HG03342 (cell line): ENCODE results near the gene MGAT5B.

ENCODE experiments used
- ATAC-seq: cut with Tn5 transposase; IDR thresholded peaks from one replicate; pipeline ENCODE4 v1.9.1; 2021; ENCODE audit warnings: mild to moderate bottlenecking, moderate library complexity; ENCODE audit not compliant: unreplicated experiment

MGAT5B gene

GRCh38 chr17:76901542-76902197 is 33.5 kb downstream of the MGAT5B start:
- no peak for ATAC-seq

DNA sequence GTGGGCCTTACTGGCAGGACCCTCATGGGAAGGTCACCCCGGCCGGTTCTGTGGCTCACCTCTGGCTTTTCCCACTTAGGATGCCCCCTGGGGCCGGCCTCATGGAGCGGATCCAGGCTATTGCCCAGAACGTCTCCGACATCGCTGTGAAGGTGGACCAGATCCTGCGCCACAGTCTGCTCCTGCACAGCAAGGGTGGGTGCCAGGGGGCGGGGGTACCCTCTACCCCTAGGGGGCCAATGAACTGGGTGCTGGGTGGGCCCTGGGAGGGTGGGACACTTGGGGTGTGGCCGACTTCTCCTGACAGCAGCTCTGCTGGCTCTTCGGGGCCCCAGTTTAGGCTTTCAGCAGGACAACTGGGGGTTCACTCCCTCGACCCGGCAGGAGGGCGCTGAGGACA is 34.3 kb downstream of the MGAT5B start:
- ATAC-seq = no peak

- ATAC-seq = no peak
These were observed 35.4 kb downstream of the MGAT5B start for GRCh38 chr17:76903631-76904030.

GRCh38 chr17:76904116-76904515 is 35.9 kb downstream of the MGAT5B start:
- ATAC-seq = no peak

DNA sequence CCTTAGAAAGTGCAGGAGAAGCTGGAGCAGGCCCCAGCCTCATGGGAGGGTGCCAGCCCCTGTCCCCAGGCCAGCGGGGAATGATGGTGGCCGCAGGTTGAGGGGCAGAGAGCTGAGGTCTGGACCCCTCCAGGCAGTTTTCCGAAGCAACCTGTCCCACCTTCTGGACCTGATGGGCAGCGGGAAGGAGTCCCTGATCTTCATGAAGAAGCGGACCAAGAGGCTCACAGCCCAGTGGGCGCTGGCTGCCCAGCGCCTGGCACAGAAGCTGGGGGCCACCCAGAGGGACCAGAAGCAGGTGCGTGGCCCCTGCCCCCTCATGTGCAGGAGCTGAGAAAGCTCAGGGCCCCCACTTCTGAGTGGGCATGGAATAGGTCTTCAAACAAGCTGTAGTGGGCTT is 36.8 kb downstream of the MGAT5B start:
- no peak for ATAC-seq

DNA sequence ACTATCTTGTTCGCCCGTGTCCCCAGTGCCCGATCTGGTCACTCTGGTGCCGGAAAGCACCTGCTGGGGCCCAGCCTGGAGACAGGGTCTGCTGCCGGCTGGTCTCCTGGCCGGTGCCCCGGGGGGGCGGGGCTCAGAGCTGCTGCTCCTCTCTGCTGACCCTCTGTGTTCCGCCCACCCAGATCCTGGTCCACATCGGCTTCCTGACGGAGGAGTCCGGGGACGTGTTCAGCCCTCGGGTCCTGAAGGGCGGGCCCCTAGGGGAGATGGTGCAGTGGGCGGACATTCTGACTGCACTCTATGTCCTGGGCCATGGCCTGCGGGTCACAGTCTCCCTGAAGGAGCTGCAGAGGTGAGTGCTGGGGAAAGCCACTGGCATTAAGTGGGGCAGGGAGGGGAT is 37.6 kb downstream of the MGAT5B start:
- no peak for ATAC-seq

GRCh38 chr17:76906463-76906862 is 38.3 kb downstream of the MGAT5B start:
- ATAC-seq = no peak

DNA sequence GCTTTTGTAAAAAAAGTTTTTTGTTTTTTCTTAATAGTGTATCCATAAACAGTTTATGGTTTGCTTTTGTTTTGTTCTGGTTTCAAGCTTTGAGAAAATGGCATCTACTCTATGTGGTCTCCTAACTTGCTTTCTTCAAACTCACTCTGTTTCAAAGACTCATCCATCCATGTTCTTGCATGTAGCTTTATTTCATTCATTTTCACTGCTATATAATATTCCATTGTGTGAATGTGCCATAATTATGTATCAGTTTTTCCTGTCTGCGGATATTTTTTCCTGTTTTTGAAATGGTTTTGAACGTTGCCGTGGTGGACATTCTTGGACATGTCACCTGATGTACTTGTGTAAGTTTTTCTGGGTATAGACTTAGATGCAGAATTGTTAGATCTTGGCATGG is 39.1 kb downstream of the MGAT5B start:
- no peak for ATAC-seq

- ATAC-seq = no peak
These were observed 42.0 kb downstream of the MGAT5B start for GRCh38 chr17:76909971-76910760.

DNA sequence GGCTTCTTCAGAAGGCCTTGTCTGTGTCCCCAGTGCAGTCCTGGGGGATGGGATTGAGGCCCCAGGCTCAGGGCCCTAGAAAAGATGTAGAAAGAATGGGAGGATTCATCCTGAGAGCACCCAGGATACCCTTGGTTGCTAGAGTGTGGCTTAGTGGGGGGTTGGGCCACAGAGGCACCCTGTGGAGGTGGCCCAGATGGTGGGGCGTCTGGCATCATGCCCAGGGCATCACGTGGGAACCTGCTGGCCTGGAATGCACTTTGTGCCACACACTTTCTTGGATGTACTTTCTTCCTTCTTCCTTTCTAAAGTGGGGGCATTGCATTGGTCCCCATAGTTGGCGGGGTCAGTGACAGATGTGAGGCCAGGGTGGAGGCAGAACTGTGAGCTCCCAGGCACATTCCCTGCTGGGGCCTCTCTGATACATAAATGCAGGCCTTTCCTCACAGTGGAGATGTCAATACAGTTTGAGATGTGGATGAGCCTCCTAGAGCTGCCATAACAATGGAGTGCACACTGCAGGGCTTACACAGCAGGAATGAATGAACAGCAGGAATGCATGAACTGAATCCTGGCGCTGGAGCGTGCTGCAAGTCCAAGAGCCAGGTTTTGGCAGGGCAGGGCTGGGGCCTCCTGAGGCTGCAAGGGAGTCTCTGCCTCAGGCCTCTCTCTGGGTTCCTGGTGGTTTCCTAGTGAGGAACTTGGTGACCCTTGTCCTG is 43.3 kb downstream of the MGAT5B start:
- no peak for ATAC-seq

GRCh38 chr17:76912421-76913164 is 44.4 kb downstream of the MGAT5B start:
- ATAC-seq = no peak

DNA sequence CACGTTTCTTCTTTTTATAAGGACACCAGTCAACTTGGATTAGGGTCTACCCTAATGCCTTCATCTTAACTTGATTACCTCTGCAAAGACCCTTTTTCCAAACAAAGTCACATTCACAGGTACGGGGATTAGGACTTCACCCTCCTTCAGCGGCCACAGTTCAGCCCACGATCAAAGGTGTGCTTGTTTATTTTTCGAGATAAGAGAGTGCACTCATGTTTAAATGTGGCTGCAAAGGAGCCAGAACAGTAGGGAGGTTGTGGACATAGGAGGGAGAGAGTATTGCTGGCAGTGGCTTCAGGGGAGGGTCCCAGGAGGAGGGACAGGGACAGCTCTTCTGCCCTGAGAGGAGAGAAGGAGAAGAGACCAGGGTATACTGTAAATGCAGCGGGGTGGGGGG is 46.7 kb downstream of the MGAT5B start:
- no peak for ATAC-seq

- ATAC-seq = no peak
These were observed 47.8 kb downstream of the MGAT5B start for GRCh38 chr17:76915840-76916510.

DNA sequence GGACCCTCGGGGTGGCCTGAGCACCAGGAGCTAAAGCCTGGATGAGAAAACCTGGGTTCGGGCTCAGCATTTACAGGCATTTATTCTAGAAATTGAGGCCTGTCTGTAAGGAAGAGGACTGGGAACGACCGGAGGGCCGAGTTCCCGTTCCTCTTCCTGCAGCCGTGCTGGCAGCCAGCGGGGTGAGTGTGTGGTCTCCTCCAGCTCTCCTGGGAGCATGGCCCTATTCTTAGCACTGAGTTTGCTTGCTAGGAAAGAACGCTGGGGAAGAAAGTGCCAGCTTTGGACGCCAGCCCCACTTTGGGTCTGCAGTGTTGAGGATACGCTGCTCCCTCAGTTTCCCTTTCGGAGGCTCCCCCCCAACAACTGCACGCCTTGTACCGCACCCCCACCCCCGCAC is 49.6 kb downstream of the MGAT5B start:
- ATAC-seq = no peak

DNA sequence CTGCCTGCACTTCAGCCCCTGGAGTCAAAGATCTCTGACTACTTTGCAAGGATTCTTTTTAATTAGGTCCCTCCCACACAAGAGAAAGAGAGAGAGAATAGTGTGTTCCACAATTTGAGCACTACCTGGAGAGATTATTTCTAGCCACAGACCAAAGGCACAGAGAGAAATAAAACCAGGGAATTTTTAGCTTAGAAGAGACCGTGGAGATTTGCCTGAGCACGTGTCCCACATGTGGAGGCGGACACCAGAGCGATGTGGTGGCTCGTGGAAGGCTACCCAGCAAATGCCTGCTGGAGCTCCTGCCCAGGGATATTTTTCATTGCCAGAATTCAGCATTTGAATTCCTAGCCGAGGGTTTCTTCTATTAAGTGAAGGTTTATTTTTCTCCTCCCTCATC is 50.6 kb downstream of the MGAT5B start:
- no peak for ATAC-seq

DNA sequence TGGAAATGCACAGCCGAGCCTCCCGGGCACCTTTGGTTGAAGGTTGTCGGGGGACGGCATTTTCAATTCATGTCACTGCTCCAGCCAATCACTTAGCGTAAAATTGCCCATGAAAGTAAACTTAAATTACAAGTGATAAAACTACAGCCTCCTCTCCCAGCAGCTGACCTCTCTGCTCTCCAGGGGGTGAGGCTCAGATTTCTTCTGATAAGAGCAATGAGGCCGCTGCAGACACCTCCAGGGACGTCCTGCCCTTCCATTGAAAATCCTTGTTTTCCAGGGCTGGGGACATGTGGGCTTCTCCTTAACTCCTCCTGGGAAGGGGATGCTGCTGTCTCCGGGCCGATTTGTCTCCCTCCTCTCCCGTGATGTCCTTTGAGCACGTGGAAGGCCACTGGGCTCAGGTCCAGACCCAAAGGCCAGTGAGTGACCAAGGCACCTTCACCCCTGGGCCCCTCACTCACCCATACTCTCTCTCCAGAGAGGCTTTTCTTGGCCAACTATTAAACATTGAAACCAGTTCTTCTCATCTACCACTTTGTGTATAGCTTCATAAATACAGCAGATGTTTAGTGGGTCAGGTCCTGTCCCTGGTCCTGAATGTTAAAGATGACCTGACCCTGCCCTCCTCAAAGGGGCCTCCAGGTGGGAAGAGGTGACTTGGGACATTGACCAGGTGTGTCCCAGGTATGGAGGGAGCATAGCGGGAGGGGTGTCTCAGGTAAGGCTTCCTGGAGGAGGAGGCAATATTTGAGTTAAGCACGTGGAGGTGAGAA is 52.3 kb downstream of the MGAT5B start:
- no peak for ATAC-seq

DNA sequence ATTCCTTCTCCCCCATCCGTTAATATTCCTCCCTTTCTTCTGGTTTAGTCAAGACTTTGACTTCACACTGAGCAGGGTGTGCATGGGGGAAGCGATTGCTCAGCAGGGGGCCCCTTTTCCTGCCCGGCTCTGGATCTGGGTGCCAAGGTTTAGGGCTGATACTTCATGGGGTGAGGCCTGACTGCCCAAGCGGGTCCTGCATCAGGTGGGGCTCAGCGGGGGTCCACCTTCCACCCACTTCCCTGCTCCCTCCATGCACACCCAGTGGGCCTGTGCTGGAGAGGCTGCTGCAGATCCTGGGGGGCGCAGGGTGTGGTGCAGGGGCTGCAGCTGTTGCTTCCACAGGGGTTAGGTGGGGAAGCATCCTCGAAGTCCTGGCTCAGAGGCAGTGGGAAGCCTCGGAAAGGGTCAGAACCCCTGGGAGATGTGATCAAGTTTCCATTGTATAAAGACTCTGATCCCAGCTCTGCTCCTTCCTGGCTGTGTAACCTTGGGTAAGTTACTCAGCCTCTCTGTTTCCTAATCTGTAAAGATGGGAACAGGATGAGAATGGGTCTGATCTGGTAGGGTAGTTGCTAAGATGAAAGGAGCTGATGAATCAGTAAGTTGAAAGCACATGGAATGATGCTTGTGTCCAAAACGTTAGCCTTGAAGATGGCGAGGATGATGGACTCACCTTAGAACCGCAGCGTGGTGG is 53.3 kb downstream of the MGAT5B start:
- ATAC-seq = no peak

- no peak for ATAC-seq
These were observed 53.9 kb downstream of the MGAT5B start for GRCh38 chr17:76922084-76922483.

DNA sequence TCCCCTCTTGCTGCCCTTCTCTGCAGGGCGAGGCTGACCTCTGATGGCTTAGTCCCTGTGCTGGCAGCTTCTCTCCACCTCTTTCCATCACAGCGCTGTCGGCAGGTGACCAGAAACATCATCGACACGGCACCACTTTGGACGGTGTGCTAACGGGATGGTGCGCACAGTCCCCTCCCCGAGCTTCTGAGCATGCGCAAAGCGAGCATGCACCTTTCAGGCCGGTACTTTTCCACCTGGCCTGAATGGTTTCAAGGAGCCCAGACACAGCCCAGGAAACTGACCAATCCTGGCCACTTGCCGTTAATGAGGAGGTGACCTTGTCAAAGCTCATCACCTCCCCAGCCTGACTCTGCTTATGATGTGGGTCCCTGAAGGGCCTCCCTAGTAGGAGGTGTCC is 54.8 kb downstream of the MGAT5B start:
- no peak for ATAC-seq
